H9 (cell line): ENCODE measurements around the gene SMAP1. TPM values are rescaled to one million over a fixed set of nuclear protein-coding genes. Genes with fewer than 3 reads are reported as not detected.

Experiments
- DNase-seq: peaks from one replicate; pipeline ENCODE4 v3.0.0-alpha.2; 2017
- H2AFZ ChIP-seq: one replicate; pipeline ENCODE4 v1.6.1; 2013; ENCODE audit warnings: mild to moderate bottlenecking, low read length, control low read depth, moderate library complexity
- H2AK5ac ChIP-seq: 2 replicates; pipeline ENCODE4 v1.6.1; 2013; ENCODE audit warnings: low read length, control low read depth, mixed read lengths; ENCODE audit not compliant: insufficient read length
- H2BK120ac ChIP-seq: one replicate; pipeline ENCODE4 v1.6.1; 2013; ENCODE audit warnings: low read depth, mild to moderate bottlenecking, low read length, control low read depth, inconsistent platforms; ENCODE audit not compliant: poor library complexity, severe bottlenecking
- H2BK12ac ChIP-seq: 2 replicates; pipeline ENCODE4 v1.6.1; 2013; ENCODE audit warnings: low read length, control low read depth, mixed read lengths, low read depth; ENCODE audit not compliant: insufficient read length
- H2BK15ac ChIP-seq: 2 replicates; pipeline ENCODE4 v1.6.1; 2013; ENCODE audit warnings: low read depth, low read length, control low read depth
- H2BK20ac ChIP-seq: one replicate; pipeline ENCODE4 v1.6.1; 2013; ENCODE audit warnings: low read depth, mild to moderate bottlenecking, low read length, control low read depth, inconsistent platforms; ENCODE audit not compliant: poor library complexity, severe bottlenecking
- H2BK5ac ChIP-seq: 2 replicates; pipeline ENCODE4 v1.6.1; 2013; ENCODE audit warnings: low read length, control low read depth, mixed read lengths; ENCODE audit not compliant: insufficient read length
- H3K14ac ChIP-seq: 2 replicates; pipeline ENCODE4 v1.6.1; 2013; ENCODE audit warnings: low read length, control low read depth; ENCODE audit not compliant: insufficient read depth
- H3K18ac ChIP-seq: 2 replicates; pipeline ENCODE4 v1.6.1; 2013; ENCODE audit warnings: low read depth, mild to moderate bottlenecking, mixed read lengths, low read length, control low read depth; ENCODE audit not compliant: insufficient read length
- H3K23ac ChIP-seq: 2 replicates; pipeline ENCODE4 v1.6.1; 2013; ENCODE audit warnings: low read length, control low read depth, mixed read lengths, low read depth; ENCODE audit not compliant: insufficient read length
- H3K23me2 ChIP-seq: 2 replicates; pipeline ENCODE4 v1.6.1; 2013; ENCODE audit warnings: low read depth, mild to moderate bottlenecking, mixed read lengths, low read length, control low read depth; ENCODE audit not compliant: insufficient read length, poor library complexity, severe bottlenecking
- H3K27ac ChIP-seq: 2 replicates; pipeline ENCODE4 v1.5.1; 2013; ENCODE audit warnings: low read length, control low read depth, mixed read lengths, low read depth; ENCODE audit not compliant: insufficient read length
- H3K27me3 ChIP-seq: 2 replicates; pipeline ENCODE4 v1.6.1; 2013; ENCODE audit warnings: low read length, control low read depth, inconsistent platforms; ENCODE audit not compliant: insufficient read depth
- H3K4ac ChIP-seq: 2 replicates; pipeline ENCODE4 v1.6.1; 2013; ENCODE audit warnings: low read depth, mild to moderate bottlenecking, control low read depth, inconsistent platforms, low read length, moderate library complexity
- H3K4me1 ChIP-seq: 2 replicates; pipeline ENCODE4 v1.6.1; 2013; ENCODE audit warnings: low read length, control low read depth, inconsistent platforms; ENCODE audit not compliant: insufficient read depth
- H3K4me2 ChIP-seq: 2 replicates; pipeline ENCODE4 v1.6.1; 2013; ENCODE audit warnings: low read length, control low read depth, mixed read lengths; ENCODE audit not compliant: insufficient read length, insufficient read depth
- H3K56ac ChIP-seq: 2 replicates; pipeline ENCODE4 v1.6.1; 2013; ENCODE audit warnings: low read depth, mild to moderate bottlenecking, mixed read lengths, low read length, control low read depth; ENCODE audit not compliant: insufficient read length
- H3K79me1 ChIP-seq: 2 replicates; pipeline ENCODE4 v1.6.1; 2013; ENCODE audit warnings: low read depth, mild to moderate bottlenecking, moderate library complexity, low read length, control low read depth, inconsistent platforms; ENCODE audit not compliant: insufficient read depth, poor library complexity, severe bottlenecking
- H3K79me2 ChIP-seq: 2 replicates; pipeline ENCODE4 v1.6.1; 2013; ENCODE audit warnings: low read length, control low read depth, inconsistent platforms; ENCODE audit not compliant: insufficient read depth
- H3K9ac ChIP-seq: 2 replicates; pipeline ENCODE4 v1.6.1; 2013; ENCODE audit warnings: low read length, control low read depth, mixed read lengths; ENCODE audit not compliant: insufficient read length; ENCODE audit errors: extremely low read depth
- H3K9me3 ChIP-seq: one replicate; pipeline ENCODE4 v1.6.1; 2013; ENCODE audit warnings: low read depth, low read length, inconsistent platforms; ENCODE audit not compliant: control insufficient read depth
- H3T11ph ChIP-seq: one replicate; pipeline ENCODE4 v1.6.1; 2013; ENCODE audit warnings: mild to moderate bottlenecking, low read length, control low read depth, inconsistent platforms
- H4K20me1 ChIP-seq: one replicate; pipeline ENCODE4 v1.6.1; 2013; ENCODE audit not compliant: control insufficient read depth, insufficient read length, insufficient read depth
- H4K5ac ChIP-seq: 2 replicates; pipeline ENCODE4 v1.6.1; 2013; ENCODE audit warnings: low read depth, mild to moderate bottlenecking, mixed read lengths, low read length, control low read depth; ENCODE audit not compliant: insufficient read length
- H4K8ac ChIP-seq: replicated peaks from 2 replicates; pipeline ENCODE4 v1.6.1; 2013; ENCODE audit warnings: low read length, control low read depth, mixed read lengths, low read depth; ENCODE audit not compliant: insufficient read length
- H4K91ac ChIP-seq: 2 replicates; pipeline ENCODE4 v1.6.1; 2013; ENCODE audit warnings: low read depth, mild to moderate bottlenecking, moderate library complexity, mixed read lengths, low read length, control low read depth; ENCODE audit not compliant: insufficient read length
- H3K27ac Mint-ChIP-seq, 3 experiments: 2 replicates in 2 of 3; 3 replicates in 1 of 3; pipeline ENCODE4 v1.8.0; 2020 to 2021; ENCODE audit warnings: mixed read lengths in 3 of 3, mild to moderate bottlenecking in 1 of 3, moderate library complexity in 1 of 3
- H3K27me3 Mint-ChIP-seq: 2 replicates; pipeline ENCODE4 v1.8.0; 2021; ENCODE audit warnings: low read depth, mild to moderate bottlenecking, moderate library complexity, mixed read lengths
- H3K36me3 Mint-ChIP-seq, 3 experiments: 2 replicates in 2 of 3; 3 replicates in 1 of 3; pipeline ENCODE4 v1.8.0; 2020 to 2021; ENCODE audit warnings: low read depth in 3 of 3, mixed read lengths in 3 of 3; ENCODE audit not compliant: insufficient read depth in 1 of 3
- H3K4me1 Mint-ChIP-seq, 2 experiments: 2 replicates each; pipeline ENCODE4 v1.8.0; 2020; ENCODE audit warnings: mixed read lengths in 2 of 2
- H3K4me3 Mint-ChIP-seq, 2 experiments: 2 replicates in 1 of 2; 3 replicates in 1 of 2; pipeline ENCODE4 v1.8.0; 2020 to 2021; ENCODE audit warnings: mild to moderate bottlenecking in 2 of 2, mixed read lengths in 2 of 2, moderate library complexity in 1 of 2
- H3K9me3 Mint-ChIP-seq, 2 experiments: 2 replicates in 1 of 2; 3 replicates in 1 of 2; pipeline ENCODE4 v1.8.0; 2020; ENCODE audit warnings: mild to moderate bottlenecking in 2 of 2, mixed read lengths in 2 of 2, moderate library complexity in 1 of 2
- WGBS: extraction: QIAGEN DNeasy Blood & Tissue Kit; methylation state at CpG from one replicate; pipeline ENCODE4 v1.1.7; 2013; ENCODE audit warnings: missing lambda C conversion rate, low lambda C conversion rate, mixed read lengths; ENCODE audit not compliant: insufficient read length; ENCODE audit errors: extremely low coverage; 5-methylcytosine and 5-hydroxymethylcytosine counted together
- total RNA-seq: library from RNA; stranded (reverse); gene quantifications from 2 replicates; pipeline ENCODE4 v1.2.1, GENCODE V29; 2021
- TF ChIP-seq, protein P1 (sequence below): fragments of 200-600 bp; sonication (generic); conservative IDR thresholded peaks from 3 replicates; pipeline ENCODE4 v1.8.0; 2021; ENCODE audit warnings: antibody characterized with exemption, mild to moderate bottlenecking

SMAP1 gene
- total RNA-seq, 1 experiment from 2014 or later = 29.3 TPM

DNA sequence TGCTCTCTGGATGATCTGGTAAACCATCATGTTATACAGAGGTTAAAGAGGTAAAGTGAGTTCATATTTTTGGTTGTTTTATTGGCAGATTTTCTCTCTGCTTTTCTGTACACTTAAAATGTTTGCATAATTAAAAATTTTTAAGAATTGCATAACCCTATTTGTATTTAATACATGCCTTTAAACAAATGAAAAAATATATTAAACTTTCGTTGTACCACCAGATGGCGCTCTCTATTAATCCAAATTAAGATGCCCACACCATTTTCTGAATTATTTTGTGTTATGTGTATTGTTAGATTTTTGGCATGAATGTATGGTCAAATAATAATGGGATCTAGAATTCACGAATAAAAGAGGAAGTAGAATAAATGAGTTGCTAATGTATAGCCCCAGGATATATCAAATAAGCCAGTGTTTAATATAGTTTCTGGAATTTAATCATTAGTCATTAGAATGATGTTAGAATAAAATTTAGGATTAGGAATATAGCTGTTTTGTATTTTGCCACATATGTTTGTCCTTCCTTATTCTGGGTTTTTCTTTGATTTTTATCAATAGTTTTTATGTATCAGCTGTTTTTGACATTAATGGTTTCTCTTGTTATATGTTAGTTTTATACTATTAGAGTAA lies 38.9 kb downstream of the SMAP1 start:
- Histone ChIP-seq H3K23me2 (no peaks in the 10 kb centered on the region), H3T11ph (no peak overlapping the region), H2AFZ (no peak overlapping the region), H2BK20ac (no peak overlapping the region), H2BK5ac (no peak overlapping the region), H3K27ac (no peak overlapping the region), H3K4me1 (no peaks in the 10 kb centered on the region), H3K27me3 (no peaks in the 10 kb centered on the region), H4K20me1 (no peaks in the 10 kb centered on the region), H3K4me2 (no peak overlapping the region), H2BK12ac (no peak overlapping the region), H3K79me2 (no peaks in the 10 kb centered on the region), H3K9ac (no peak overlapping the region), H3K9me3 (no peaks in the 10 kb centered on the region), H4K91ac (no peak overlapping the region), H3K14ac (no peak overlapping the region), H4K5ac (no peak overlapping the region), H3K23ac (no peak overlapping the region), H3K79me1 (no peaks in the 10 kb centered on the region), H3K18ac (no peak overlapping the region), H3K4ac (no peak overlapping the region), H2AK5ac (no peak overlapping the region), H4K8ac (no peak overlapping the region), H2BK15ac (no peak overlapping the region), H2BK120ac (no peak overlapping the region), H3K56ac (no peak overlapping the region)
- TF ChIP-seq, protein P1, sequence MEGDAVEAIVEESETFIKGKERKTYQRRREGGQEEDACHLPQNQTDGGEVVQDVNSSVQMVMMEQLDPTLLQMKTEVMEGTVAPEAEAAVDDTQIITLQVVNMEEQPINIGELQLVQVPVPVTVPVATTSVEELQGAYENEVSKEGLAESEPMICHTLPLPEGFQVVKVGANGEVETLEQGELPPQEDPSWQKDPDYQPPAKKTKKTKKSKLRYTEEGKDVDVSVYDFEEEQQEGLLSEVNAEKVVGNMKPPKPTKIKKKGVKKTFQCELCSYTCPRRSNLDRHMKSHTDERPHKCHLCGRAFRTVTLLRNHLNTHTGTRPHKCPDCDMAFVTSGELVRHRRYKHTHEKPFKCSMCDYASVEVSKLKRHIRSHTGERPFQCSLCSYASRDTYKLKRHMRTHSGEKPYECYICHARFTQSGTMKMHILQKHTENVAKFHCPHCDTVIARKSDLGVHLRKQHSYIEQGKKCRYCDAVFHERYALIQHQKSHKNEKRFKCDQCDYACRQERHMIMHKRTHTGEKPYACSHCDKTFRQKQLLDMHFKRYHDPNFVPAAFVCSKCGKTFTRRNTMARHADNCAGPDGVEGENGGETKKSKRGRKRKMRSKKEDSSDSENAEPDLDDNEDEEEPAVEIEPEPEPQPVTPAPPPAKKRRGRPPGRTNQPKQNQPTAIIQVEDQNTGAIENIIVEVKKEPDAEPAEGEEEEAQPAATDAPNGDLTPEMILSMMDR = peak; percentile 82
- peaks cover 0 to under 1% (median 0%) of the 10 kb centered on the region in 3 experiments; a peak in 2 of 7 replicates for H3K36me3 Mint-ChIP-seq
- DNase-seq = no peak
- no CpG with 5 or more reads among the region's 3 CpGs for WGBS
- H3K4me3 Mint-ChIP-seq = no peak overlapping the region
- no peak overlapping the region for H3K27ac Mint-ChIP-seq
- H3K9me3 Mint-ChIP-seq = no peaks in the 10 kb centered on the region
- no peaks in the 10 kb centered on the region for H3K27me3 Mint-ChIP-seq
- H3K4me1 Mint-ChIP-seq = peaks cover 2 to 5% of the 10 kb centered on the region in 2 experiments
